ENCODE data around the gene HSPG2.

Gene HSPG2

GRCh38 chr1:21775550-21775914, 161.6 kb downstream of the HSPG2 start:
- H3K27ac ChIP-seq, result no peak overlapping the region
- TF ChIP-seq CTCF (IDR thresholded peaks at IDR 0.05) (no peak), ZFX (IDR thresholded peaks at IDR 0.05; ENCODE audit: borderline replicate concordance) (no peak)

- no peak for TF ChIP-seq CTCF (IDR thresholded peaks at IDR 0.05)
- no peak for TF ChIP-seq ZFX (IDR thresholded peaks at IDR 0.05; ENCODE audit: borderline replicate concordance)
- no peak overlapping the region for H3K27ac ChIP-seq
These were observed 162.1 kb downstream of the HSPG2 start for GRCh38 chr1:21774835-21775549.

GRCh38 chr1:21773585-21773984, 163.5 kb downstream of the HSPG2 start:
- no peak for TF ChIP-seq CTCF (IDR thresholded peaks at IDR 0.05)
- TF ChIP-seq ZFX (IDR thresholded peaks at IDR 0.05; ENCODE audit: borderline replicate concordance), result no peak
- H3K27ac ChIP-seq, result no peak overlapping the region

Data from 22Rv1 (cell line).